GM21515 (cell line): Measurements from ENCODE around the gene C6orf163.

Experiments used
- ATAC-seq: cut with Tn5 transposase; IDR thresholded peaks from one replicate; pipeline ENCODE4 v1.9.1; 2021; ENCODE audit not compliant: unreplicated experiment

C6orf163 gene

GRCh38 chr6:87356181-87356580 lies 11.6 kb downstream of the C6orf163 start:
- no peak for ATAC-seq

GRCh38 chr6:87357479-87358196 lies 13.0 kb downstream of the C6orf163 start:
- ATAC-seq: no peak

DNA sequence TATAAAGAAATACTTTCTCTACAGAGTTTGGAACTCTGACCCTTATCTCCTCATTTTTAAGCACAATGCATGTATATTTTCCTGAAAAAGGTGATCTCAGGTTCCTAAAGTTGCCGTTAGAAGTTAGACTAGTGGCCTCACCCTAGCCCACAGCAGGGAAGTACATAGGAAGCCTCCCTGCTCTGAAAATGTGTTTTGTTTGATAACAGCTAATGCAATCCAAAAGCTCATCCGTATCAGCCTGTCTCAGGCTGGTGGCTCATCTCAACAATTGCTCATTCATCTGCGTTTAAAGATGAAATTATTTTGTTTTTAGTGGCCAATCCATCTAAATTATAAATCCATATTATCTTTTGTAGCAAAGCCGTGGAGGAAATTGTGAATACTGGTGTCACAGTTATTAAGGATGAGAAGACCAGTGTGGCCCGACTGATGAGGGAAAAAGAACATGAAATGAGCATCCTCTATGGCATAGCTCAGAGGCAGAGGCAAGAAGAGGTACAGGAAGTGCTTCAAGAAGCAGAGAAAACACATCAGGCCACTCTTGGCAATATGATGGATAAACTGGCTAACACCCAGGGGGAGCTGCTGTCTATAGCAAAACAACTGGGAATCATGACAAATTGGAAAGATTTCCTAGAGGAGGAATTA lies 20.1 kb downstream of the C6orf163 start:
- ATAC-seq: no peak

- ATAC-seq: no peak
These were observed 21.6 kb downstream of the C6orf163 start for GRCh38 chr6:87366072-87366827.

GRCh38 chr6:87366899-87367298 lies 22.3 kb downstream of the C6orf163 start:
- ATAC-seq: no peak

GRCh38 chr6:87373377-87373776 lies 28.8 kb downstream of the C6orf163 start:
- ATAC-seq: no peak

GRCh38 chr6:87375315-87375714 lies 30.7 kb downstream of the C6orf163 start:
- ATAC-seq: no peak

GRCh38 chr6:87376643-87377042 lies 32.0 kb downstream of the C6orf163 start:
- ATAC-seq: no peak

GRCh38 chr6:87378947-87379346 lies 34.3 kb downstream of the C6orf163 start:
- no peak for ATAC-seq

DNA sequence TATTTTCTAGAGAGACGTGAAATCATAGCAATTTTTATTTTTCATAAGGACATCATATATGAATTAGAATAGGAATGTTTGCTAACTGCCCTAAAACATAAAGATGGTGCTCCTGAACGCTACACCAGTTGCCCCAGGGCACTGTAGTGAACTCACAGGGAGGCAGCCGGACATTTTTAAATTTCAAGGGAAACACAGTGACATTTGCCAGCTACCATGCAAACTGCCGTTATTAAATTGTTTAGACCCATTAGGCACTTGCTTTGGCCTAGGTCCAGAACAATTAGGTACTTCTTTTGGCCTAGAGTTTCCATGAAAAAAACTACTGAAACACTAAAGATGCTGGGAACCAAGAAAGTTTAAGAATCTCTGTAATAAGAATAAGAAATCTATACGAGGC lies 38.2 kb downstream of the C6orf163 start:
- ATAC-seq: no peak

- no peak for ATAC-seq
These were observed 39.4 kb downstream of the C6orf163 start for GRCh38 chr6:87384038-87384437.

- ATAC-seq: no peak
These were observed 39.8 kb downstream of the C6orf163 start for GRCh38 chr6:87384449-87384848.

DNA sequence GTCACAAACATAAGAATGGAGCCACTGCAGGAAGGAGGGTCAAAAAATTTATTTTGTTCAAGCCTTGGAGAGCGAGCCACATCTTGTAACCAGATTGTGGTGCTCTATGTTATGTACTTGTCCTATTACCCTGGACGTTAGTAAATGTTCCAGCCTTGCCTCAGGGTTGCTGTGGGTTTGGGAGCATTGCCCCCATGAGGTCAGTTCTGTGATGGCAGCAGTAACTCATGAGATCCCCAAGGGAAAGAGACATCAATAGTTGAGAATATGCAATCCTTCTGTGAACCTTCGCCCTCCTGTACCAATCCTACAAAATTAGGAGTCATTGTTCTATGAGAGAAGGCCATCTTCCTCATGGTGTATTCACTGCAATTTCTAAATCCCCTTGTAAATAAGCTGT lies 46.7 kb downstream of the C6orf163 start:
- no peak for ATAC-seq

- ATAC-seq: no peak
These were observed 48.5 kb downstream of the C6orf163 start for GRCh38 chr6:87393026-87393622.

GRCh38 chr6:87395431-87395830 lies 50.8 kb downstream of the C6orf163 start:
- ATAC-seq: no peak

DNA sequence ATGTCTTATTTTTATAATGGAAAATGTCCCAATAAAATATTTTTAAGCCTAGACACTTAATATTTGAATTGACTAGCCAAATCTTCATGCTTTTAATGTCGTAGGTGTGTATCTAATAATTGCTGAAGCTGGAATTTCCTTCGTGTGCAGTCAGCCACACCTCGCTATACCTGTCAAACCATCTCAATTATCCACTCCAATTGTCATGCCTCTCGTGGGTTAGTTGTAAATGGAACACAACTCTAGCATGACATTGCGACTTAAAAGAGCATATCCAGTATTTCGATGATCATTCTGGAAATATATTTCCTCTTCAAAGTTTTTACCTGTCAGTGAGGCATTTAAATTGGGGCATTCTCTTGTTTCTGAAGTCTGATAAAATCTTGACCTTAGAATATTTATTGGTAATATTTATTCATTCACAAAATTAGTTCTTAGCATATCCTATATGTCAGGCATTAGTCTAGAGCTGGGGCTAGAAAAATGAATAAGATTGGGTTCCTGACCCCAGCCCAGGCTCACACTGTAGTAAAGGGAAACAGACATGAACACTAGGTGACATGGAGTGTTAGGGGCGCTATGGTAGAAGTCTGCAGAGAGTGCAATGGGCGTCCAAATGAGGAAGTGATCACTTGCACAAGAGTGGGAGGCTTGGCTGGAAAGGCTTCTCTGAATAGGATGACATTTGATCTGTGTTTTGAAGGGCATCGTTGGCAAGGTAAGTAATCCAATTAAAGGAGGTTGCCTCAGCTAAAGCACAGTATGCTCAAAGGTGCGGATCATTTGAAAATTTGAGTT lies 52.2 kb downstream of the C6orf163 start:
- ATAC-seq: peak; percentile 89

GRCh38 chr6:87397656-87398055 lies 53.0 kb downstream of the C6orf163 start:
- ATAC-seq: no peak

GRCh38 chr6:87401832-87402231 lies 57.2 kb downstream of the C6orf163 start:
- no peak for ATAC-seq

GRCh38 chr6:87407561-87407900 lies 62.9 kb downstream of the C6orf163 start:
- ATAC-seq: peak; percentile 19

DNA sequence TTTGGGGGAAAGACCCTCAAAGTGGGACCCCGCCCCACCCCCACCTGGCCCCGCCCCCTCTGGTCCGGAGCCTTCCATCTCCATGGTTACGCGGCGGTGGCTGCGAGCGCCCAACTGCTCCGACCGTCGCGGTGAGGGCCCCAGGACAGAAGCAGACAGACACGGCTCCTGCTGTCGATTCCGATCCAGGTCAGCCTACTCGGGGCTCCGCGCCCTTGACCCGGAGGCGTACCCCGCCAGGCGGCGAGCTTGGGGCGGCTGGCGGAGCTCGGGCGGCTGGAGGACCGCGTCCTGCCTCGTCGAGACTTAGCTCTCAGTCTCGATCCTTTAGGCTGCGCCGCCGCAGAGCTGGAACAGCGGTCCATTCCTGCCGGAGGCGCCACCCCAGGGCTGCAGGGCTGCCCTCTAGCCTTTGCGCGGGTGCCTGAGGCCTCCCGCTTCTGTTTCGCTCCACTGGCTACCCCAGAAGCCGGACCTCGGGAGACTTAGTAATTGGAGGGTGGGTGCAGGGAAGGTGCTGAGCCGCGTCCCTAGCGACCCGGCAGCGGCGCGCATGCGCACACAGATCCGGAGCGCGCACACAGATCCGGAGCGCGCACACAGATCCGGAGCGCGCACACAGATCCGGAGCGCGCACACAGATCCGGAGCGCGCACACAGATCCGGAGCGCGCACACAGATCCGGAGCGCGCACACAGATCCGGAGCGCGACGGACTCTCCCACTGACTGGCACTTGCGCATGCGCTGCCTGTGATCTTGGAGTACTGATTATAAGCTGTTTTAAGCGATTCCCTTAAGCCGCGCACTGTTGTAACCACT lies 63.5 kb downstream of the C6orf163 start, which contains the start of gene CFAP206:
CFAP206 (plus strand) TSS at position 72 of the 820 bp plus-strand sequence. CDS start 1,868 bp downstream, outside the sequence.
- ATAC-seq: peak; percentile 80
